ENCODE results near the gene TFDP1. TPM values are rescaled to one million over a fixed set of nuclear protein-coding genes. Genes with fewer than 3 reads are reported as not detected.

Gene TFDP1
- polyA plus RNA-seq, 4 donors, result 24.3 to 64.9 (median 51.2) TPM

DNA sequence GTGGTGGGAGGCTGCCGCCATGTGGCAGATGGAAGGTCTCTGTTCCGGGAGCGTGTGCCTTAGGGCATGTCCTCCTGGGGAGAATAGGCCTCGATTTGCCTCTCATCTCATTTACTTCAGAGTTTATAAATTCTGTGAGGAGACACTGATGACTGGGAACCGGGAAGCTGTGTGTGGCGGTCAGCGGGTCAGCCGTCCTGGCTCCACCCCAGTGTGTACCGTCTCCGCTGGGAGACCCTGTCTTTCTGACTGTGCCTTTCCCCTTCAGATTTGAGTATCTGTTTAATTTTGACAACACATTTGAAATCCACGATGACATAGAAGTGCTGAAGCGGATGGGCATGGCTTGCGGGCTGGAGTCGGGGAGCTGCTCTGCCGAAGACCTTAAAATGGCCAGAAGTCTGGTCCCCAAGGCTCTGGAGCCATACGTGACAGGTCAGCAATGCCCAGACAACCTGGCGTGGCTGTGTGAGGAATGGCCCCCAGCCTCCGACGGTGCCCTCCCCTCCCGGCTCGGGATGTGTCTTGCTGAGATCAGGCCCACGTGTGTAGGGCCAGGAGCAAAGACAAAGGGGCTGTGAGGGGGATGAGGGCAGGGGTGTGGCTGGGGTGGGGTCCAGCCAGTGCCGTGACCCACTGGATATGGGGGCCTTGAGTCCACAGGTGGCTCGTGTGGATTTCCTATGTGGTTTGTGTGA, 51.9 kb downstream of the TFDP1 start:
- no peaks in the 10 kb centered on the region for H3K27me3 ChIP-seq (ENCODE audit: control insufficient read depth in 3 of 3, insufficient read depth in 3 of 3, low read length in 3 of 3)
- H3K4me3 ChIP-seq (ENCODE audit: low read depth in 1 of 3, low read length in 3 of 3), result no peak overlapping the region
- H3K27ac ChIP-seq (ENCODE audit: low read depth in 1 of 3, low read length in 2 of 3), result no peak overlapping the region
- peaks cover 21 to 82% (median 27%) of the 10 kb centered on the region in 3 donors for H3K36me3 ChIP-seq (ENCODE audit: control insufficient read depth in 3 of 3, insufficient read depth in 2 of 3, low read depth in 1 of 3, low read length in 3 of 3)
- DNase-seq (no peak), FAIRE-seq (no peak)
- H3K9me3 ChIP-seq (ENCODE audit: control insufficient read depth in 2 of 2, insufficient read depth in 1 of 2, low read depth in 1 of 2, low read length in 1 of 2), result peaks cover 0 to 11% of the 10 kb centered on the region in 2 donors
- H3K4me1 ChIP-seq (ENCODE audit: control insufficient read depth in 3 of 3, insufficient read depth in 2 of 3, low read depth in 1 of 3, low read length in 2 of 3), result no peaks in the 10 kb centered on the region
- WGBS, 3 donors, result 95 to 97% (median 96%) methylated on average over 24 of the region's 24 CpGs

DNA sequence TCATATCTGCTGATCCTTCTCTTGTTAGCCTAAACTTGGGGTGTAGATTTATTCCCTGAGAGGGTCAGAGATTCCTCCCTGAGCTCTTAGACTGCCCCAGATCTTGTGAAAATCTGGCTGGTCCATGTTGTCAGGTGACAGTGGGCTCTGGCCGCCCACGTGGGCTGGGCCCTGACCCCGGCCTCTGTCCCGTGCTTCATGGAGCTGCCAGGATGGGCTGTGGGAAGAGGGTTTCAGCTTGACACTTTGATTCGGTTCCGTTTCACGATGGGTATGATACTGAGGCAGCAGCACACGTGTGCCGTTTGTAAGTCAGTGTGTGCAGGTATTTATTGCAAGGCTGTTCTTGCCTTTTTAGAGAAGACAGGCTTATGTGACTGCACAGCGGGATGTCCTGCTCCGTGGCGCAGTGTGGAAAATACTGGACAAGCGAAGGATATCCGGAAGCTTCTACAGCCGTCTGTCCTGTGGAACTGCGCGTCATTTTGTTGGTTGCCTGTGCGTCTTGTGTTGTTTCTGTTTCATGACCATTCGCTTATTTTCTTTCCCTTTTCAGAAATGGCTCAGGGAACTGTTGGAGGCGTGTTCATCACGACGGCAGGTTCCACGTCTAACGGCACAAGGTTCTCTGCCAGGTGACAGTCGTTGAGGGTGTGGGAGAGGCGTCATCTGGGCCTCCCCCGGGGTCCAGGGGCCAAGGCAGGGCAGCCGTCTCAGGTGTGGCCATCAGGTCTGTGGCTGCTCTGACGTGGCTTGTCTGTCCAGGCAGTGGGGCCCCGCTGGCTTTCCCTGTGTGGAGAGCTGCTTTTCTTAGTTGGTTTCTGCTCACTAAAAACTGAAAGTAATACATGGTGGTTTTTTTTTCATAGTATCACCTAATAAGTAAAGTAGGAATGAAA, 53.0 kb downstream of the TFDP1 start:
- peaks cover 23 to 77% (median 27%) of the 10 kb centered on the region in 3 donors for H3K36me3 ChIP-seq (ENCODE audit: control insufficient read depth in 3 of 3, insufficient read depth in 2 of 3, low read depth in 1 of 3, low read length in 3 of 3)

DNA sequence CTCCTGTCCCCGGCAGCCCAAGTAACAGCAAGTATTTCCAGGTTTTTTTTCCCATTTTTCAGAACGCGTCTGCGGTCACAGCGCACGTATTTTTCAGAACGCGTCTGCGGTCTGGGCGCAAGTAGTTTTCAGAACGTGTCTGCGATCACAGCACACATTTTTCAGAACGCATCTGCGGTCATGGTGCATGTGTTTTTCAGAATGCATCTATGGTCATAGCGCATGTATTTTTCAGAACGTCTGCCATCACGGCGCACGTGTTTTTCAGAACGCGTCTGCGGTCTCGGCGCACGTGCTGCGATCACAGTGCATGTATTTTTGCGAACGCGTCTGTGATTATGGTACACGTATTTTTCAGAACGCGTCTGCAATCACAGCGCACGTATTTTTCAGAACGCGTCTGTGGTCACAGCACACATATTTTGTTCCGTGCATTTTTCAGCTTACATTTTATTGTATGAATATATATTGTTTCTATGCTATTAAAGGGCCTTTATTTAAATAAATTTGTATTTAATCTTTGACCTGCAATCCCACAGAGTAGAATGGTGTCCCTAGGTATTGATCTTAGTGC, 53.7 kb downstream of the TFDP1 start:
- H3K36me3 ChIP-seq (ENCODE audit: control insufficient read depth in 3 of 3, insufficient read depth in 2 of 3, low read depth in 1 of 3, low read length in 3 of 3), result peaks cover 23 to 70% (median 27%) of the 10 kb centered on the region in 3 donors
- FAIRE-seq, result no peak
- DNase-seq, result no peak

More for the DNA sequence above, 53.0 kb downstream of the TFDP1 start:
- DNase-seq (no peak), FAIRE-seq (no peak)
- H3K27ac ChIP-seq (ENCODE audit: low read depth in 1 of 3, low read length in 2 of 3), result no peak overlapping the region
- H3K4me3 ChIP-seq (ENCODE audit: low read depth in 1 of 3, low read length in 3 of 3), result no peak overlapping the region
- H3K4me1 ChIP-seq (ENCODE audit: control insufficient read depth in 3 of 3, insufficient read depth in 2 of 3, low read depth in 1 of 3, low read length in 2 of 3), result no peaks in the 10 kb centered on the region
- H3K9me3 ChIP-seq (ENCODE audit: control insufficient read depth in 2 of 2, insufficient read depth in 1 of 2, low read depth in 1 of 2, low read length in 1 of 2), result peaks cover 0 to 18% of the 10 kb centered on the region in 2 donors
- WGBS, 3 donors, result 91 to 94% (median 94%) methylated on average over 30 of the region's 30 CpGs
- no peaks in the 10 kb centered on the region for H3K27me3 ChIP-seq (ENCODE audit: control insufficient read depth in 3 of 3, insufficient read depth in 3 of 3, low read length in 3 of 3)

DNA sequence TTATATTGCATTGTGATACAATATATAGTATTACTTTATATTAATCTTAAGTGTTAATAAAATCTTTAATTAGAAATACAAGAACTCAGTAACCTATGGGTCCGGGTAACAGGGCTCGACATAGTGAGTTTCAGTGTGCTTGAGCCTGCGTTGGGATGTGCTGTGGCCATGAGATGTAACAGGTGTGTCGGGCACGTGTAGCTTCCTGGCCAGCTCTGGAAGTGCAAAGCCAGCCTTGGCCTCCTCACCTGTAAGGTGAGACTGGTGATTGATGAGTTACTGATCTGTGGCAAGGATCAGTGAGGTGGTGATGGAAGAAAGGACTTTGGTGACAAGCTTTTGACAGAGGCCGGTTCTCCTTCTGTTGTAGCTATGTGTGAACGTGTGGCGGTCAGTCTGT, 54.3 kb downstream of the TFDP1 start:
- Histone ChIP-seq H3K4me1 (ENCODE audit: control insufficient read depth in 3 of 3, insufficient read depth in 2 of 3, low read depth in 1 of 3, low read length in 2 of 3) (no peaks in the 10 kb centered on the region), H3K9me3 (ENCODE audit: control insufficient read depth in 2 of 2, insufficient read depth in 1 of 2, low read depth in 1 of 2, low read length in 1 of 2) (peaks cover 0 to 25% of the 10 kb centered on the region in 2 donors), H3K4me3 (ENCODE audit: low read depth in 1 of 3, low read length in 3 of 3) (no peak overlapping the region), H3K36me3 (ENCODE audit: control insufficient read depth in 3 of 3, insufficient read depth in 2 of 3, low read depth in 1 of 3, low read length in 3 of 3) (peaks cover 23 to 64% (median 27%) of the 10 kb centered on the region in 3 donors), H3K27ac (ENCODE audit: low read depth in 1 of 3, low read length in 2 of 3) (no peak overlapping the region), H3K27me3 (ENCODE audit: control insufficient read depth in 3 of 3, insufficient read depth in 3 of 3, low read length in 3 of 3) (no peaks in the 10 kb centered on the region)
- 93 to 96% (median 96%) methylated on average over 8 of the region's 8 CpGs for WGBS, 3 donors
- no peak for FAIRE-seq
- DNase-seq, result no peak

More for the DNA sequence above, 53.7 kb downstream of the TFDP1 start:
- Histone ChIP-seq H3K9me3 (ENCODE audit: control insufficient read depth in 2 of 2, insufficient read depth in 1 of 2, low read depth in 1 of 2, low read length in 1 of 2) (peaks cover 0 to 22% of the 10 kb centered on the region in 2 donors), H3K4me3 (ENCODE audit: low read depth in 1 of 3, low read length in 3 of 3) (no peak overlapping the region), H3K27me3 (ENCODE audit: control insufficient read depth in 3 of 3, insufficient read depth in 3 of 3, low read length in 3 of 3) (no peaks in the 10 kb centered on the region), H3K4me1 (ENCODE audit: control insufficient read depth in 3 of 3, insufficient read depth in 2 of 3, low read depth in 1 of 3, low read length in 2 of 3) (no peaks in the 10 kb centered on the region), H3K27ac (ENCODE audit: low read depth in 1 of 3, low read length in 2 of 3) (no peak overlapping the region)
- 97 to 98% (median 98%) methylated on average over 37 of the region's 37 CpGs for WGBS, 3 donors

DNA sequence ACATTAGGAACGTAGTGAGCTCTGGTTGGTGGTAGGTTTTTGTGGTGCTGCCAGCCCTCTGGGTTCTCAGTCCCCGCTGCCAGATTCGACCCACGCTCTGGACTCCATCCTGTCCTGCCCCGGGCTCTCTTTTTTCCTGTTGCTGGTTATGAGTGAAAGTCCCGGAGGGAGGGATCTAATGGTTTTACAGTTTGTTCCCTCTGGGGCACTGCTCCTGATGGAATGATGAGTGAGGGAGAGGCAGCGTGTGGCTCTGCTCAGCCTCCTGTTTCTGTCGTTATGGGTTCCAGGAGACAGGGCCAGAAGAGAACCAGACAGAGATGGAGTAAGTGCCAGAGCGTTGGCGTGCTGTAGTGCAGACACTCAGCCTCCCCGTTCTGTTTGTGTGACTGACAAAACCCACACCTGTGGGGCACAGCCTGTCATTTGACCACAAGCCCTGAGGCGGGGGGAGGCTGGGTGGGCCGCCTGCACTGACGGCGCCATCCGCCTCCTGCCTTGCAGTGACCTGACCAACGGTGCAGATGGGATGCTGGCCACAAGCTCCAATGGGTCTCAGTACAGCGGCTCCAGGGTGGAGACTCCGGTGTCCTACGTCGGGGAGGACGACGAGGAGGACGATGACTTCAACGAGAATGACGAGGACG, 55.2 kb downstream of the TFDP1 start:
- no peak for DNase-seq
- no peaks in the 10 kb centered on the region for H3K4me1 ChIP-seq (ENCODE audit: control insufficient read depth in 3 of 3, insufficient read depth in 2 of 3, low read depth in 1 of 3, low read length in 2 of 3)

DNA sequence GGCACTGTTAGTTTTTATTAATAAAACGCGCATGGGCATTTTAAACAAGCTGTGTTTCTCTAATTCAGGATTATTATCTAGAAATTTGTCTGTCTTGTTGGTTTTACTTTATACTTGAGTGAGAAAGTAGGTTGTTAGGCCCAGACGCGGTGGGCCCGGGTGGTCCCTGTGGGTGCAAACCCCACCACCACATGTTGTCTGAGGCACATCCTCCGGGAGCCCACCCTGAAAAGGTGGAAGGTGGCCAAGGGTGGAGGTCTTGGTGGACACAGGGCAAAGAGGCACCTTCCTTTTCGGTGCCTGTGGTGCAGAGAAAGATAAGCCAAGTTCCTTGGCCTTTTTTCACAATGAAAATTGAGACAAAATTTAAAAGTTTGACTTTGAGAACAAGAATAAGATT, 56.9 kb downstream of the TFDP1 start:
- Histone ChIP-seq H3K9me3 (ENCODE audit: control insufficient read depth in 2 of 2, insufficient read depth in 1 of 2, low read depth in 1 of 2, low read length in 1 of 2) (peaks cover 0 to 29% of the 10 kb centered on the region in 2 donors), H3K4me1 (ENCODE audit: control insufficient read depth in 3 of 3, insufficient read depth in 2 of 3, low read depth in 1 of 3, low read length in 2 of 3) (no peaks in the 10 kb centered on the region), H3K36me3 (ENCODE audit: control insufficient read depth in 3 of 3, insufficient read depth in 2 of 3, low read depth in 1 of 3, low read length in 3 of 3) (peaks cover 16 to 42% (median 22%) of the 10 kb centered on the region in 3 donors), H3K27me3 (ENCODE audit: control insufficient read depth in 3 of 3, insufficient read depth in 3 of 3, low read length in 3 of 3) (no peaks in the 10 kb centered on the region), H3K27ac (ENCODE audit: low read depth in 1 of 3, low read length in 2 of 3) (no peak overlapping the region), H3K4me3 (ENCODE audit: low read depth in 1 of 3, low read length in 3 of 3) (no peak overlapping the region)
- FAIRE-seq (no peak), DNase-seq (no peak)
- 89 to 95% (median 92%) methylated on average over 7 of the region's 7 CpGs for WGBS, 3 donors

More for the DNA sequence above, 55.2 kb downstream of the TFDP1 start:
- no peak for FAIRE-seq
- no peak overlapping the region for H3K4me3 ChIP-seq (ENCODE audit: low read depth in 1 of 3, low read length in 3 of 3)
- H3K9me3 ChIP-seq (ENCODE audit: control insufficient read depth in 2 of 2, insufficient read depth in 1 of 2, low read depth in 1 of 2, low read length in 1 of 2), result peaks cover 0 to 29% of the 10 kb centered on the region in 2 donors
- H3K27me3 ChIP-seq (ENCODE audit: control insufficient read depth in 3 of 3, insufficient read depth in 3 of 3, low read length in 3 of 3), result no peaks in the 10 kb centered on the region
- peaks cover 23 to 59% (median 26%) of the 10 kb centered on the region in 3 donors for H3K36me3 ChIP-seq (ENCODE audit: control insufficient read depth in 3 of 3, insufficient read depth in 2 of 3, low read depth in 1 of 3, low read length in 3 of 3)
- WGBS, 3 donors, result 96 to 98% (median 98%) methylated on average over 27 of the region's 27 CpGs
- no peak overlapping the region for H3K27ac ChIP-seq (ENCODE audit: low read depth in 1 of 3, low read length in 2 of 3)

DNA sequence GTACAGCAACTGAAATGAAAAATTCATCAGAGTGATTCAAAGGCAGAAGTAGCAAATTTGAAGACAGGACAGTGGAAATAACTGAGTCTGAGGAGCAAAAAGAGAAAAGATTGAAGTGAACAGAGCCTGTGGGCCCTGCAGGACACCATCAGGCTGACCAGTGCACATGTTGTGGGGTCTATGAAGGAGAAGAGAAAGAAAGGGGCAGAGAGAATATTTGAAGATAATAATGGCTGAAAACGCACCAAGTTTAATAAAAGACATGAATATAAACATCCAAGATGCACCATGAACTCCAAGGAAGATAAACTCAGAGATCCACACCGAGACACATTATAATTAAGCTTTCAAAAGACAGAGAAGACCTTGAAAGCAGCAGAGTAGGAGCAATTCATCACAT, 58.0 kb downstream of the TFDP1 start:
- WGBS, 3 donors, result 94 to 96% (median 96%) methylated on average over 2 of the region's 2 CpGs
- DNase-seq (no peak), FAIRE-seq (no peak)

DNA sequence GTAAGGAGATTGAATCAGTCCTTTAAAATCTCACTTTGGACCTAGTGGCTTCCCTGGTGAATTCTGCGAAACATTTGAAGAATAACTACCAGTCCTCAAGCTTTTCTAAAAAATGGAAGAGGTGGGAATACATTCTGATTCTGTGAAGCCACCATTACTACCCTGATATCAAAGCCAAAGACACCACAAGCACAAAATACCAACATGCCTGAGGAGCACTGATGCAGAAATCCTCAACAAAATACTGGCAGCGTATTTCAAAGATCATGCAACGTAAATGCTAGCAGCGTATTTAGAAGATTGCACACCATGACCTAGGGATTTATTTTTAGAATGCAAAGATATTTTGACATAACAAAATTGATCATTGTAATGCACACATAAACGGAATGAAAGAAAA, 59.0 kb downstream of the TFDP1 start:
- Histone ChIP-seq H3K36me3 (ENCODE audit: control insufficient read depth in 3 of 3, insufficient read depth in 2 of 3, low read depth in 1 of 3, low read length in 3 of 3) (peaks cover 5 to 22% (median 12%) of the 10 kb centered on the region in 3 donors), H3K4me3 (ENCODE audit: low read depth in 1 of 3, low read length in 3 of 3) (no peak overlapping the region), H3K27ac (ENCODE audit: low read depth in 1 of 3, low read length in 2 of 3) (no peak overlapping the region), H3K9me3 (ENCODE audit: control insufficient read depth in 2 of 2, insufficient read depth in 1 of 2, low read depth in 1 of 2, low read length in 1 of 2) (peaks cover 0 to 25% of the 10 kb centered on the region in 2 donors), H3K4me1 (ENCODE audit: control insufficient read depth in 3 of 3, insufficient read depth in 2 of 3, low read depth in 1 of 3, low read length in 2 of 3) (peaks cover 0 to 5% (median 4%) of the 10 kb centered on the region in 3 donors), H3K27me3 (ENCODE audit: control insufficient read depth in 3 of 3, insufficient read depth in 3 of 3, low read length in 3 of 3) (no peaks in the 10 kb centered on the region)
- WGBS, 3 donors, result 90 to 97% (median 93%) methylated on average over 5 of the region's 5 CpGs
- FAIRE-seq (no peak), DNase-seq (no peak)

More for the DNA sequence above, 58.0 kb downstream of the TFDP1 start:
- no peak overlapping the region for H3K4me3 ChIP-seq (ENCODE audit: low read depth in 1 of 3, low read length in 3 of 3)
- H3K27ac ChIP-seq (ENCODE audit: low read depth in 1 of 3, low read length in 2 of 3), result no peak overlapping the region
- H3K27me3 ChIP-seq (ENCODE audit: control insufficient read depth in 3 of 3, insufficient read depth in 3 of 3, low read length in 3 of 3), result no peaks in the 10 kb centered on the region
- peaks cover 0 to 29% of the 10 kb centered on the region in 2 donors for H3K9me3 ChIP-seq (ENCODE audit: control insufficient read depth in 2 of 2, insufficient read depth in 1 of 2, low read depth in 1 of 2, low read length in 1 of 2)
- H3K4me1 ChIP-seq (ENCODE audit: control insufficient read depth in 3 of 3, insufficient read depth in 2 of 3, low read depth in 1 of 3, low read length in 2 of 3), result peaks cover 0 to 5% (median 4%) of the 10 kb centered on the region in 3 donors
- H3K36me3 ChIP-seq (ENCODE audit: control insufficient read depth in 3 of 3, insufficient read depth in 2 of 3, low read depth in 1 of 3, low read length in 3 of 3), result peaks cover 11 to 31% (median 18%) of the 10 kb centered on the region in 3 donors
